Suprapubic skin (tissue), 4 donors: Measurements from ENCODE around the gene NEU2.

Source experiments
- EP300 ChIP-seq: sonication (generic); formaldehyde crosslinking; IDR thresholded peaks from one replicate; pipeline ENCODE4 v1.6.1; 2017; ENCODE audit warnings: antibody characterized with exemption
- POLR2A ChIP-seq, 2 donors: fragments of 450-650 bp; IDR thresholded peaks; one replicate each; pipeline ENCODE4 v1.6.1; 2017; ENCODE audit warnings: antibody characterized with exemption in 2 of 2, mild to moderate bottlenecking in 2 of 2, moderate library complexity in 2 of 2
- POLR2AphosphoS5 ChIP-seq, 3 donors: sonication (generic); formaldehyde crosslinking; IDR thresholded peaks; one replicate each; pipeline ENCODE4 v1.6.1; 2017; ENCODE audit warnings: antibody characterized with exemption in 3 of 3
- TF ChIP-seq, protein P1 (sequence below), 2 donors: fragments of 200-600 bp in 1 of 2; fragments of 450-650 bp in 1 of 2; sonication (generic) in 1 of 2; IDR thresholded peaks; one replicate each; pipeline ENCODE4 v1.5.1; 2016 to 2019; ENCODE audit warnings: antibody characterized with exemption in 2 of 2, mild to moderate bottlenecking in 1 of 2, moderate library complexity in 1 of 2

DNA sequence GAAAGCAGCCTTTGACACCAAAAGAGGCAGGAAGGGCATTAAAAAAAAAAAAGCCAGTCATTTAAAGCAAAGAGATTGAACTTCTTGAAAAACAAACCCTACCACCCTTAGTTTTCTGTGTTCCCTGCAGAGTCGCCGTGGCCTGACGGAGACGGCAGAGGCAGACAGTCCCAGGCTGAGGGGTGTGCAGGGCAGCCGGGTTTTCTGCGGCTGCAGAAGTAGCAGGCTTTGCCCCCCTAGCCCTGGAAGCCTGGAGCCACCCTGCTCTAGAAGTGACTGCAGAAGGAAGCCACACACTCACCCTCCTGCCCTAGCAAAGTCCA lies 30.4 kb downstream of the NEU2 start:
- TF ChIP-seq, protein P1, sequence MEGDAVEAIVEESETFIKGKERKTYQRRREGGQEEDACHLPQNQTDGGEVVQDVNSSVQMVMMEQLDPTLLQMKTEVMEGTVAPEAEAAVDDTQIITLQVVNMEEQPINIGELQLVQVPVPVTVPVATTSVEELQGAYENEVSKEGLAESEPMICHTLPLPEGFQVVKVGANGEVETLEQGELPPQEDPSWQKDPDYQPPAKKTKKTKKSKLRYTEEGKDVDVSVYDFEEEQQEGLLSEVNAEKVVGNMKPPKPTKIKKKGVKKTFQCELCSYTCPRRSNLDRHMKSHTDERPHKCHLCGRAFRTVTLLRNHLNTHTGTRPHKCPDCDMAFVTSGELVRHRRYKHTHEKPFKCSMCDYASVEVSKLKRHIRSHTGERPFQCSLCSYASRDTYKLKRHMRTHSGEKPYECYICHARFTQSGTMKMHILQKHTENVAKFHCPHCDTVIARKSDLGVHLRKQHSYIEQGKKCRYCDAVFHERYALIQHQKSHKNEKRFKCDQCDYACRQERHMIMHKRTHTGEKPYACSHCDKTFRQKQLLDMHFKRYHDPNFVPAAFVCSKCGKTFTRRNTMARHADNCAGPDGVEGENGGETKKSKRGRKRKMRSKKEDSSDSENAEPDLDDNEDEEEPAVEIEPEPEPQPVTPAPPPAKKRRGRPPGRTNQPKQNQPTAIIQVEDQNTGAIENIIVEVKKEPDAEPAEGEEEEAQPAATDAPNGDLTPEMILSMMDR (IDR thresholded peaks at IDR 0.05): no peak
- TF ChIP-seq POLR2A (IDR thresholded peaks at IDR 0.05): no peak
- no peak for TF ChIP-seq POLR2AphosphoS5 (IDR thresholded peaks at IDR 0.05)
- no peak for TF ChIP-seq EP300
